SU-DHL-6 (cell line): ENCODE measurements around the gene ARHGAP29.

Experiments used
- CTCF ChIP-seq: fragments of 200-600 bp; sonication (generic); IDR thresholded peaks from one replicate; pipeline ENCODE4 v1.5.1; 2017; ENCODE audit warnings: antibody characterized with exemption, mild to moderate bottlenecking, low read length, moderate library complexity; ENCODE audit not compliant: insufficient read depth, poor library complexity, severe bottlenecking
- EZH2phosphoT487 ChIP-seq: fragments of 200-600 bp; sonication (generic), shearing (Covaris generic); conservative IDR thresholded peaks from 2 replicates; pipeline ENCODE4 v1.6.1; 2018; ENCODE audit warnings: mild to moderate bottlenecking, antibody characterized with exemption, low read length, moderate library complexity, mixed read lengths

GRCh38 chr1:94254073-94254810, 16.9 kb upstream of the ARHGAP29 start:
- TF ChIP-seq CTCF (no peak), EZH2phosphoT487 (no peak)
